Adrenal gland (tissue), 5 donors: ENCODE results near the gene ARHGEF38.

Experiments used
- POLR2A ChIP-seq, 2 donors: fragments of 450-650 bp; IDR thresholded peaks; one replicate each; pipeline ENCODE4 v1.6.1; 2017; ENCODE audit warnings: antibody characterized with exemption in 2 of 2, mild to moderate bottlenecking in 2 of 2, moderate library complexity in 1 of 2
- TF ChIP-seq, protein P1 (sequence below), 6 experiments: fragments of 450-650 bp in 4 of 6; fragments of 200-600 bp in 2 of 6; sonication (generic) in 1 of 6; IDR thresholded peaks; 1 replicate in 5 of 6; 2 replicates in 1 of 6; pipeline versions ENCODE4 v1.5.1 to v1.8.0; 2016 to 2021; ENCODE audit warnings: antibody characterized with exemption in 6 of 6, mild to moderate bottlenecking in 2 of 6, moderate library complexity in 1 of 6
- donor health status: DM: no; HTN: no; CAD: no.

DNA sequence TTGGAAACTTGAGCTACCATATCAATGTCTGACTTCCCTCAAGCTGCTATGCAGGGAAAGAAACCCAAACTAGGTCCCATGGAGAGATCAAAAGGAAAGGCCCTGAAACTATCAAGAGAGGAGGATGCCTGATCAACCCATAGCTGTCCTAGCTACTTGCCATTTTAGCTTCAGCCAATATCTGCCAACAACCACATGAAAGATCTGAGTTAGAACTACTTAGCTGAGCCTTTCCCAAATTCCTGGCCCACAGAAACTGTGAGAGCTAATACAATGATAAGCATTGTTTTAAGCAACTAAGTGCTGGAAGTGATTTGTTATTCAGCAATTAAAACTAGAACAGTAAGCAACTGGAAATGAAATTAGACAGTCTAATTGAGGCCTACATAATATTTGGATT, 6.3 kb upstream of the ARHGEF38 start:
- TF ChIP-seq, protein P1, sequence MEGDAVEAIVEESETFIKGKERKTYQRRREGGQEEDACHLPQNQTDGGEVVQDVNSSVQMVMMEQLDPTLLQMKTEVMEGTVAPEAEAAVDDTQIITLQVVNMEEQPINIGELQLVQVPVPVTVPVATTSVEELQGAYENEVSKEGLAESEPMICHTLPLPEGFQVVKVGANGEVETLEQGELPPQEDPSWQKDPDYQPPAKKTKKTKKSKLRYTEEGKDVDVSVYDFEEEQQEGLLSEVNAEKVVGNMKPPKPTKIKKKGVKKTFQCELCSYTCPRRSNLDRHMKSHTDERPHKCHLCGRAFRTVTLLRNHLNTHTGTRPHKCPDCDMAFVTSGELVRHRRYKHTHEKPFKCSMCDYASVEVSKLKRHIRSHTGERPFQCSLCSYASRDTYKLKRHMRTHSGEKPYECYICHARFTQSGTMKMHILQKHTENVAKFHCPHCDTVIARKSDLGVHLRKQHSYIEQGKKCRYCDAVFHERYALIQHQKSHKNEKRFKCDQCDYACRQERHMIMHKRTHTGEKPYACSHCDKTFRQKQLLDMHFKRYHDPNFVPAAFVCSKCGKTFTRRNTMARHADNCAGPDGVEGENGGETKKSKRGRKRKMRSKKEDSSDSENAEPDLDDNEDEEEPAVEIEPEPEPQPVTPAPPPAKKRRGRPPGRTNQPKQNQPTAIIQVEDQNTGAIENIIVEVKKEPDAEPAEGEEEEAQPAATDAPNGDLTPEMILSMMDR (IDR thresholded peaks at IDR 0.05) = no peak
- no peak for TF ChIP-seq POLR2A (IDR thresholded peaks at IDR 0.05)
